Measurements from ENCODE around the gene OSBP2.

The OSBP2 gene

GRCh38 chr22:30867746-30868662, 173.3 kb downstream of the OSBP2 start:
- no peak for DNase-seq (ENCODE audit: low read depth in 2 of 2)
- no peak overlapping the region for H3K4me3 ChIP-seq (replicated peaks in 1 of 2; ENCODE audit: low read depth in 2 of 2, low read length in 2 of 2)
- TF ChIP-seq CTCF (IDR thresholded peaks at IDR 0.05; ENCODE audit: low read depth, low read length), result no peak

- no peak overlapping the region for H3K4me3 ChIP-seq (replicated peaks in 1 of 2; ENCODE audit: low read depth in 2 of 2, low read length in 2 of 2)
- DNase-seq (ENCODE audit: low read depth in 2 of 2), result peak; percentile 16 to 53
- TF ChIP-seq CTCF (IDR thresholded peaks at IDR 0.05; ENCODE audit: low read depth, low read length), result no peak
Observed at GRCh38 chr22:30868663-30869385, 174.2 kb downstream of the OSBP2 start.

GRCh38 chr22:30869667-30870395, 175.2 kb downstream of the OSBP2 start:
- DNase-seq (ENCODE audit: low read depth in 2 of 2), result no peak
- no peak for TF ChIP-seq CTCF (IDR thresholded peaks at IDR 0.05; ENCODE audit: low read depth, low read length)
- no peak overlapping the region for H3K4me3 ChIP-seq (replicated peaks in 1 of 2; ENCODE audit: low read depth in 2 of 2, low read length in 2 of 2)

- TF ChIP-seq CTCF (IDR thresholded peaks at IDR 0.05; ENCODE audit: low read depth, low read length), result no peak
- H3K4me3 ChIP-seq (replicated peaks in 1 of 2; ENCODE audit: low read depth in 2 of 2, low read length in 2 of 2), result no peak overlapping the region
- DNase-seq (ENCODE audit: low read depth in 2 of 2), result no peak
Observed at GRCh38 chr22:30870451-30871345, 176.0 kb downstream of the OSBP2 start.

GRCh38 chr22:30871391-30872284, 177.0 kb downstream of the OSBP2 start:
- DNase-seq (ENCODE audit: low read depth in 2 of 2), result no peak
- H3K4me3 ChIP-seq (replicated peaks in 1 of 2; ENCODE audit: low read depth in 2 of 2, low read length in 2 of 2), result no peak overlapping the region
- no peak for TF ChIP-seq CTCF (IDR thresholded peaks at IDR 0.05; ENCODE audit: low read depth, low read length)
